ENCODE data around the gene WDR26. TPM values are rescaled to one million over a fixed set of nuclear protein-coding genes. Genes with fewer than 3 reads are reported as not detected.
"Not testable (repeated sequence)": the region's sequence is repeated elsewhere in the genome, so short reads cannot be mapped to it uniquely, and the experiment has no call there.

The WDR26 gene
- total RNA-seq, 2 experiments from 2014 or later, result 173 to 176 TPM

- no peak for ATAC-seq (ENCODE audit: poor library complexity)
- Histone ChIP-seq H3K9me3 (ENCODE audit: control insufficient read depth in 1 of 2, insufficient read depth in 1 of 2, low read length in 2 of 2) (peaks cover 0 to 4% of the 10 kb centered on the region in 2 experiments), H3K27ac (ENCODE audit: low read depth in 1 of 2, low read length in 2 of 2) (no peak overlapping the region), H3K36me3 (ENCODE audit: insufficient read depth, low read length) (no peaks in the 10 kb centered on the region), H3K27me3 (ENCODE audit: control insufficient read depth in 1 of 2, insufficient read depth in 2 of 2, low read length in 2 of 2) (no peaks in the 10 kb centered on the region), H3K4me1 (ENCODE audit: insufficient read depth, low read length) (no peaks in the 10 kb centered on the region), H3K4me3 (ENCODE audit: low read length) (no peak overlapping the region)
- no peak for TF ChIP-seq CTCF (IDR thresholded peaks at IDR 0.05)
- no peaks in the 10 kb centered on the region for H3K27me3 Mint-ChIP-seq
- H3K9me3 Mint-ChIP-seq, result peaks cover 5% of the 10 kb centered on the region
- no peaks in the 10 kb centered on the region for H3K36me3 Mint-ChIP-seq (ENCODE audit: low read depth)
- no peak for DNase-seq
- H3K4me3 Mint-ChIP-seq, result no peak overlapping the region
- H3K4me1 Mint-ChIP-seq (ENCODE audit: low read depth), result no peaks in the 10 kb centered on the region
- no peak overlapping the region for H3K27ac Mint-ChIP-seq
- intact Hi-C loops (cut with DNase I, micrococcal nuclease), result no loop called here
- ChIA-PET POLR2A (no interaction called here), CTCF (no interaction called here)
Measured at GRCh38 chr1:224481601-224482000, 47.0 kb upstream of the WDR26 start.

DNA sequence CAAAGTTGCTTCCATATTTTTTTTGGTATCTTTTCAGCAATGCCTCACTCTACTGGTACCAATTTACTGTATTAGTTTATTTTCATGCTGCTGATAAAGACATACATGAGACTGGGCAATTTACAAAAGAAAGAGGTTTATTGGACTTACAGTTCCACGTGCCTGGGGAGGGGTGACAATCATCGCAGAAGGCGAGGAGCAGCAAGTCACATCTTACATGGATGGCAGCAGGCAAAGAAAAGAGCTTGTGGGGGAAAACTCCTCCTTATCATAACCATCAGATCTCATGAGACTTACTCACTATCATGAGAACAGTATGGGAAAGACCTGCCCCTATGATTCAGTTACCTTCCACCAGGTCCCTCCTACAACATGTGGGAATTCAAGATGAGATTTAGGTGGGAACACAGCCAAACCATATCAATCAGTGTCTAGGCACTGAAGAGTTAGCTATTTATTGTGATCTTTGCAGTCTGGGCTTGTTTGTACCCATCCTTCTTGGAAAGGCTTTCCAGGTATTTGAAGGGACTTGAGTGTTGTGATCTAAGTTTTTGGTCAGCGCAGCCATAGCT, 46.4 kb upstream of the WDR26 start:
- H3K4me3 Mint-ChIP-seq, result not testable (repeated sequence)

GRCh38 chr1:224480200-224480599, 45.6 kb upstream of the WDR26 start:
- H3K27me3 ChIP-seq (ENCODE audit: control insufficient read depth in 1 of 2, insufficient read depth in 2 of 2, low read length in 2 of 2); H3K36me3 Mint-ChIP-seq (ENCODE audit: low read depth); H3K9me3 Mint-ChIP-seq; H3K4me3 ChIP-seq (ENCODE audit: low read length); H3K36me3 ChIP-seq (ENCODE audit: insufficient read depth, low read length); H3K4me3 Mint-ChIP-seq; ATAC-seq (ENCODE audit: poor library complexity); DNase-seq; H3K4me1 ChIP-seq (ENCODE audit: insufficient read depth, low read length); H3K9me3 ChIP-seq (ENCODE audit: control insufficient read depth in 1 of 2, insufficient read depth in 1 of 2, low read length in 2 of 2); H3K4me1 Mint-ChIP-seq (ENCODE audit: low read depth); intact Hi-C loops (cut with DNase I, micrococcal nuclease); H3K27ac ChIP-seq (ENCODE audit: low read depth in 1 of 2, low read length in 2 of 2); CTCF ChIA-PET; H3K27ac Mint-ChIP-seq; H3K27me3 Mint-ChIP-seq: not testable (repeated sequence)
- POLR2A ChIA-PET, result interaction anchor here (0.6 kb wide), 1 partner anchor 188 kb away, joined by 3 read pairs; no protein-coding TSS in a partner anchor

More for the DNA sequence above, 46.4 kb upstream of the WDR26 start:
- intact Hi-C loops (cut with DNase I, micrococcal nuclease); H3K4me1 ChIP-seq (ENCODE audit: insufficient read depth, low read length); H3K36me3 Mint-ChIP-seq (ENCODE audit: low read depth); DNase-seq; H3K27ac Mint-ChIP-seq; H3K9me3 Mint-ChIP-seq; H3K36me3 ChIP-seq (ENCODE audit: insufficient read depth, low read length); H3K27me3 ChIP-seq (ENCODE audit: control insufficient read depth in 1 of 2, insufficient read depth in 2 of 2, low read length in 2 of 2); ATAC-seq (ENCODE audit: poor library complexity); POLR2A ChIA-PET; H3K4me1 Mint-ChIP-seq (ENCODE audit: low read depth); H3K27ac ChIP-seq (ENCODE audit: low read depth in 1 of 2, low read length in 2 of 2); H3K27me3 Mint-ChIP-seq; CTCF ChIA-PET; H3K4me3 ChIP-seq (ENCODE audit: low read length); H3K9me3 ChIP-seq (ENCODE audit: control insufficient read depth in 1 of 2, insufficient read depth in 1 of 2, low read length in 2 of 2): not testable (repeated sequence)

DNA sequence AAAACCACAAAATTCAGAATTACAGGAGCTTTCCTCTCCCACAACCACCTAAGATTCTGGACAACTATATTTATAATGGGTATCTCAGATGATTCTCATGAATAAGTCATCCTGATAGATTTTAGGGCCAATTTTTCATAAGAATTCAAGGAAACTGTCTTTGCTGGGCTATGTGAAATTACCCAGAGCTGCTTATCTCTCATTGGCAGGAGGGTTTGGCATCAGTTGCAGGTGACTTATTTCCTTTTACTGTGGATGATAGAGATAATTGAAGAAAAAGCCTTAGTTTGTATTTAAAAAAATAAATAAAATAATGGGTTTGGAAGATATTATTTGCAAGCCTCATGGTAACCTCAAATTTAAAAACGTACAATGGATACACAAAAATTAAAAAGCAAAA, 38.2 kb upstream of the WDR26 start:
- H3K4me1 ChIP-seq (ENCODE audit: insufficient read depth, low read length), result no peaks in the 10 kb centered on the region
- H3K4me1 Mint-ChIP-seq (ENCODE audit: low read depth), result no peaks in the 10 kb centered on the region
- peaks cover 0 to 7% of the 10 kb centered on the region in 2 experiments for H3K9me3 ChIP-seq (ENCODE audit: control insufficient read depth in 1 of 2, insufficient read depth in 1 of 2, low read length in 2 of 2)
- H3K27ac ChIP-seq (ENCODE audit: low read depth in 1 of 2, low read length in 2 of 2), result no peak overlapping the region
- POLR2A ChIA-PET, result no interaction called here
- H3K4me3 Mint-ChIP-seq, result no peak overlapping the region
- H3K4me3 ChIP-seq (ENCODE audit: low read length), result no peak overlapping the region
- ATAC-seq (ENCODE audit: poor library complexity) (no peak), DNase-seq (no peak)
- CTCF ChIA-PET, result no interaction called here
- no peaks in the 10 kb centered on the region for H3K27me3 ChIP-seq (ENCODE audit: control insufficient read depth in 1 of 2, insufficient read depth in 2 of 2, low read length in 2 of 2)
- intact Hi-C loops (cut with DNase I, micrococcal nuclease), result no loop called here
- no peaks in the 10 kb centered on the region for H3K36me3 Mint-ChIP-seq (ENCODE audit: low read depth)
- no peaks in the 10 kb centered on the region for H3K36me3 ChIP-seq (ENCODE audit: insufficient read depth, low read length)
- no peaks in the 10 kb centered on the region for H3K9me3 Mint-ChIP-seq
- no peak overlapping the region for H3K27ac Mint-ChIP-seq
- no peaks in the 10 kb centered on the region for H3K27me3 Mint-ChIP-seq
- no peak for TF ChIP-seq CTCF (IDR thresholded peaks at IDR 0.05)
